Ishikawa (cell line): ENCODE measurements around the gene USP1.

Source experiments
- CEBPB ChIP-seq: IDR thresholded peaks from 2 replicates; pipeline ENCODE4 v1.6.1; 2012
- CREB1 ChIP-seq: IDR thresholded peaks from 2 replicates; pipeline ENCODE4 v1.6.1; 2012; ENCODE audit warnings: low read depth
- EGR1 ChIP-seq: IDR thresholded peaks from 2 replicates; pipeline ENCODE4 v1.6.1; 2012
- EP300 ChIP-seq: IDR thresholded peaks from 2 replicates; pipeline ENCODE4 v1.6.1; 2012; ENCODE audit warnings: borderline replicate concordance
- NFIC ChIP-seq: IDR thresholded peaks from 2 replicates; pipeline ENCODE4 v1.6.1; 2012
- RAD21 ChIP-seq: IDR thresholded peaks from 2 replicates; pipeline ENCODE4 v1.6.1; 2012; ENCODE audit warnings: low read depth
- TAF1 ChIP-seq: IDR thresholded peaks from 2 replicates; pipeline ENCODE4 v1.6.1; 2012; ENCODE audit warnings: low read depth, mild to moderate bottlenecking
- TCF12 ChIP-seq: IDR thresholded peaks from 2 replicates; pipeline ENCODE4 v1.6.1; 2012; ENCODE audit warnings: low read depth
- TEAD4 ChIP-seq: IDR thresholded peaks from 2 replicates; pipeline ENCODE4 v1.6.1; 2012
- YY1 ChIP-seq: IDR thresholded peaks from 2 replicates; pipeline ENCODE4 v1.6.1; 2012; ENCODE audit warnings: low read depth
- ZBTB7A ChIP-seq: IDR thresholded peaks from 2 replicates; pipeline ENCODE4 v1.6.1; 2012; ENCODE audit warnings: low read depth
- TF ChIP-seq, protein P1 (sequence below): IDR thresholded peaks from 2 replicates; pipeline ENCODE4 v1.6.1; 2012; ENCODE audit warnings: low read depth, mild to moderate bottlenecking
- TF ChIP-seq, protein P2 (sequence below): IDR thresholded peaks from 2 replicates; pipeline ENCODE4 v1.6.1; 2012

The USP1 gene

DNA sequence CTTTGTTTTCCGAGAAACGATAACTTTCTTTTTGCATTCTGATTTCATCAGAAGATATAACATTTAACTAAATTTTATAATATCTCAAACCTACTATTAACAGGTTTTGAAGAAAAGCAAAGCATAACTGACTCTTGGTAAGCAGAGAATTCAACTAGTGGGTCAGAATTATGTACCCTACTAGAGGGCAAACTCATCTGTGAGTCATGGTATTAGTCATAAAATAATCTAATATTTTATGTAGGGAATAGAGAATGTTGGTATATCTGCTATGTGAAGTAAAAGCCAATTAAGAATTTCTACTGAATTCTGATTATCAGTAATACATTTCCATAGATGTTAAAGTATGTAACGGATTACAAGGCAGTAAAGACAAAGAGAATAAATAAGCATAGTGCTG, 56.8 kb downstream of the USP1 start:
- TF ChIP-seq, protein P1, sequence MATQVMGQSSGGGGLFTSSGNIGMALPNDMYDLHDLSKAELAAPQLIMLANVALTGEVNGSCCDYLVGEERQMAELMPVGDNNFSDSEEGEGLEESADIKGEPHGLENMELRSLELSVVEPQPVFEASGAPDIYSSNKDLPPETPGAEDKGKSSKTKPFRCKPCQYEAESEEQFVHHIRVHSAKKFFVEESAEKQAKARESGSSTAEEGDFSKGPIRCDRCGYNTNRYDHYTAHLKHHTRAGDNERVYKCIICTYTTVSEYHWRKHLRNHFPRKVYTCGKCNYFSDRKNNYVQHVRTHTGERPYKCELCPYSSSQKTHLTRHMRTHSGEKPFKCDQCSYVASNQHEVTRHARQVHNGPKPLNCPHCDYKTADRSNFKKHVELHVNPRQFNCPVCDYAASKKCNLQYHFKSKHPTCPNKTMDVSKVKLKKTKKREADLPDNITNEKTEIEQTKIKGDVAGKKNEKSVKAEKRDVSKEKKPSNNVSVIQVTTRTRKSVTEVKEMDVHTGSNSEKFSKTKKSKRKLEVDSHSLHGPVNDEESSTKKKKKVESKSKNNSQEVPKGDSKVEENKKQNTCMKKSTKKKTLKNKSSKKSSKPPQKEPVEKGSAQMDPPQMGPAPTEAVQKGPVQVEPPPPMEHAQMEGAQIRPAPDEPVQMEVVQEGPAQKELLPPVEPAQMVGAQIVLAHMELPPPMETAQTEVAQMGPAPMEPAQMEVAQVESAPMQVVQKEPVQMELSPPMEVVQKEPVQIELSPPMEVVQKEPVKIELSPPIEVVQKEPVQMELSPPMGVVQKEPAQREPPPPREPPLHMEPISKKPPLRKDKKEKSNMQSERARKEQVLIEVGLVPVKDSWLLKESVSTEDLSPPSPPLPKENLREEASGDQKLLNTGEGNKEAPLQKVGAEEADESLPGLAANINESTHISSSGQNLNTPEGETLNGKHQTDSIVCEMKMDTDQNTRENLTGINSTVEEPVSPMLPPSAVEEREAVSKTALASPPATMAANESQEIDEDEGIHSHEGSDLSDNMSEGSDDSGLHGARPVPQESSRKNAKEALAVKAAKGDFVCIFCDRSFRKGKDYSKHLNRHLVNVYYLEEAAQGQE, result no peak
- TF ChIP-seq CEBPB, result no peak
- TF ChIP-seq TEAD4, result no peak
- TF ChIP-seq EGR1, result no peak
- TF ChIP-seq, protein P2, sequence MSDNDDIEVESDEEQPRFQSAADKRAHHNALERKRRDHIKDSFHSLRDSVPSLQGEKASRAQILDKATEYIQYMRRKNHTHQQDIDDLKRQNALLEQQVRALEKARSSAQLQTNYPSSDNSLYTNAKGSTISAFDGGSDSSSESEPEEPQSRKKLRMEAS, result no peak
- TF ChIP-seq EP300, result no peak
- no peak for TF ChIP-seq ZBTB7A

DNA sequence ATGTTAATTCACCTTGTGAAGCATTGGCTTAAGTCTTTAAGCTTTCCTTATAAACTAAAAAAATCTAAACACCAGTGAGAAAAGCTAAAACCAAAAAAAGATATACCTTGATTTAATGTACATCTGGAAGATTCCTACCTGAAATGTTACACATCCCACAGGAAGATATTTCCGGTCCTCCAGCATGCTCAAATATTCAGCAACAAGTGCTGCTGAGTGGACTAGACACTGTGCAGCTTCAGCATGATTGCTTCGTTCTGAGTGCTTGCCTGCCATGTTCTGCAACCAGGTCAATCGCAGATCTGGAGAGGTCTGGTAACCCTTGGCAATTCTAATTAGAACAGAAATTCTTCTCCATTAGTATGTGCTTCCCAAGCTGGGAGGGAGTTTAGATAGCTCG, 57.3 kb downstream of the USP1 start:
- no peak for TF ChIP-seq TCF12
- TF ChIP-seq CREB1, result no peak
- no peak for TF ChIP-seq YY1
- TF ChIP-seq NFIC, result no peak
- no peak for TF ChIP-seq ZBTB7A
- no peak for TF ChIP-seq EGR1
- no peak for TF ChIP-seq TAF1
- no peak for TF ChIP-seq RAD21
- no peak for TF ChIP-seq CEBPB
- TF ChIP-seq, protein P2, result no peak
- TF ChIP-seq, protein P1, result no peak

DNA sequence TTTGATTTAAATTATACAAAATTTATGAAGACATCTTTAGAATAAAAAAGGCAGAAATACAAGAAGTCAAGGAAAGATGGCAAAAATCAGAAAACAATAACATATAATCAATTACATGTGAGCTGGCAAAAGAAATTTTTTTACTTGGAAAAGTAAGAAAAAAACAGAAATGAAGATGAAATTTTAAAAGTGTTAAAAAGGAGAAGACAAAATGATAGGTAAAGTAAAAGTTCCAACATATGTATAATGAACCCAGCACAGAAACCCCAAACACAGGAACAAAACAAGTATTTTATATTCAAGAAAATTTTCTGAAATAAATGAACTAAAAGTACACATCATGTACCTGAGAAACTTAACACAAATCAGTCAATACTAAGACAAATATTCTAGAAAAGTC, 63.4 kb downstream of the USP1 start:
- no peak for TF ChIP-seq TAF1
- no peak for TF ChIP-seq NFIC
- TF ChIP-seq RAD21, result no peak
- TF ChIP-seq, protein P1, result no peak
- no peak for TF ChIP-seq YY1
